ENCODE results near the gene TIGIT.

TIGIT gene

DNA sequence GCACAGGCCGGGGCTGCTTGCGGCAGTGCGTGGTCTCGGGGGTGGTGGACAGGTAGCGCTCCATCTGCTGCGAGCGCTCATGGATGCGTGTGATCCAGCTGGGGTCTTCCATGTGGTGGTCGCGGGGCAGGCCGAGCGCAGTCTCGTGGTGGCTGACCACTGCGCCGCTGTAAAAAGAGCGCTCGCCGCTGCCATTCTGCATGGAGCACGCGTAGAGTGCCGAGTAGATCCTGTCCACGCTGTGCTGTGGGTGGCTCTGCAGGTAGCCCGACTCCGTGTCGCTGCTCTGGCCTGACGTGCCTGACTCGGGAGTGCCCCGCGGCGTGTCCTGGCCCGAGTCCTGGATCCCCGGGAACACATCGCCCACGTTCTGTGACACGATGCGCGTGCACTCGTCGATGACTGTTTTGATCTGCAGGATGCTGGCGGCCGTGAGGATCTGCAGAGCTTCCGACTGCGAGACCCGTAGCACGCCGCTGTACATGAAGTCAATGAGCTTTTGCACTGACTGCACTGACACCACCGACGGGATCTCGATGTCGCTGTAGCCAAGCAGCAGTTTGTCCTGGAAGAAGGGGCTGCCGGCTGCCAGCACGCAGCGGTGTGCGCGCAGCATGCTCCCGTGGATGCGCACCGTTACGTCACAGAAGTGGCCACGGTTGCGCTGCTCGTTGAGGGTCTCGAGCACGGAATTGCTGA, 57.4 kb downstream of the TIGIT start:
- no peak for DNase-seq (ENCODE audit: low read depth)

GRCh38 chr3:114351822-114352145, 58.0 kb downstream of the TIGIT start:
- DNase-seq (ENCODE audit: low read depth), result no peak

- no peak for DNase-seq (ENCODE audit: low read depth)
These were observed 61.8 kb downstream of the TIGIT start for GRCh38 chr3:114355653-114356052.

DNA sequence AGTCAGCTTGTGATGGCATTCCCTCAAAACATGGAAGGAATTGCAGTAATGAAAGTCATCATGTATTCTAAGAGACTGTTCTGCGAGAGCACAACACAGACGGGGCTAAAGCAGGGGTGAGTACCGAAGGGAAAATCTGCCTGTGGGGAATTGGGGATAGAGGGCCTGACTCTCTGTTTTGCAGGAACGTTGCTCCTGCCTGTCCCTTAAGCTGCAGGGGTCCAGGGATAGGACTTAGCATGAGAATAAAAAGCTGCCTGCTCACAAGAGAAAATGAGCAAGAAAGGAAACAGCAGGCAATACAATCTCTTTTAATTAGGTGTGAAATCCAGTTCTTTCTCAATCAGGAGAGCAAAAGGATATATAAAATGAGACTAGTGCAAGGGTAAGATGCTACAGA, 62.2 kb downstream of the TIGIT start:
- no peak for DNase-seq (ENCODE audit: low read depth)

DNA sequence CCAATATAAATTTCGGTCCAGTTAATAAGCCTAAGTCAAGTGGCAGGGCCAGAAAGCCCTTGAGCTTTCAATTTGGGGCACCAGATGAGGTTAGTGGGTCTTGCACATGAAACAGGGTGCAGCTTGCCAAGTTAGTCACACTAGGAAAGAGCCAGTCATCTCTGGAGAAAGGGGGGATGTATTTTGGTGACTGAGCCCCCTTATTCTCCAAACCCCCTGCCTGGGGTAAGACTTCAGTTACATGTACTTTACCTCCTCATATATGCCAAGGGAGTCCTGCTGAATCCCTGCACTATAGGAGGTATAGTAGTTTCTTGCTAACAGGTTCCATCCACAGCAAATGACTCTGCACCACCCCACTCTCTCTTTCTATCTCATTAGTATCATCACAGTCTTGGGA, 62.7 kb downstream of the TIGIT start:
- DNase-seq (ENCODE audit: low read depth), result no peak
